A549 (cell line): ENCODE measurements around the gene ZSCAN29.

Experiments used
- CBX2 ChIP-seq: fragments of 200-600 bp; sonication (generic); IDR thresholded peaks from 2 replicates; pipeline ENCODE4 v1.6.1; 2016; ENCODE audit warnings: low read depth, mild to moderate bottlenecking, borderline replicate concordance
- CHD4 ChIP-seq: fragments of 200-600 bp; sonication (generic); IDR thresholded peaks from 2 replicates; pipeline ENCODE4 v1.6.1; 2016; ENCODE audit warnings: antibody characterized with exemption, mild to moderate bottlenecking, borderline replicate concordance
- CTCF ChIP-seq: fragments of >200 bp; sonication (Bioruptor Twin); formaldehyde crosslinking; IDR thresholded peaks from 3 replicates; pipeline ENCODE4 v1.5.1; 2016
- JUNB ChIP-seq: fragments of >200 bp; sonication (Bioruptor Twin); formaldehyde crosslinking; IDR thresholded peaks from 2 replicates; pipeline ENCODE4 v1.6.1; 2016
- POLR2A ChIP-seq: IDR thresholded peaks from 2 replicates; pipeline ENCODE4 v1.6.1; 2012; ENCODE audit warnings: mild to moderate bottlenecking, low read length

- TF ChIP-seq POLR2A, result no peak
- TF ChIP-seq CTCF, result no peak
- no peak for TF ChIP-seq JUNB
- TF ChIP-seq CHD4, result no peak
- TF ChIP-seq CBX2, result no peak
These were observed 41.5 kb downstream of the ZSCAN29 start for GRCh38 chr15:43329217-43329959.
